A673 (cell line): ENCODE data around the gene NFKBIZ.

Experiments used
- CTCF ChIP-seq: fragments of 300-800, 200-600 bp; sonication (generic); conservative IDR thresholded peaks from 2 replicates; pipeline ENCODE4 v1.5.1; 2017; ENCODE audit warnings: low read depth, mild to moderate bottlenecking, antibody characterized with exemption, low read length, moderate library complexity, mixed read lengths
- EZH2 ChIP-seq: fragments of 200-600 bp; sonication (generic); IDR thresholded peaks from 2 replicates; pipeline ENCODE4 v1.6.1; 2017; ENCODE audit warnings: borderline replicate concordance, low read depth, mild to moderate bottlenecking, mixed read lengths, antibody characterized with exemption, low read length; ENCODE audit not compliant: poor library complexity, severe bottlenecking

GRCh38 chr3:101829874-101830273 is 19.4 kb upstream of the NFKBIZ start:
- TF ChIP-seq CTCF (no peak), EZH2 (no peak)
